Measurements from ENCODE around the gene EYS.

GRCh38 chr6:63785006-63785405 lies 1922.0 kb downstream of the EYS start:
- TF ChIP-seq CTCF (conservative IDR thresholded peaks at IDR 0.05), result no peak
- TF ChIP-seq ZFX (IDR thresholded peaks at IDR 0.05), result no peak

All from C4-2B (cell line).